Cardiac muscle cell (in vitro differentiated cells and primary cell): ENCODE measurements around the gene IQSEC3. TPM values are rescaled to one million over a fixed set of nuclear protein-coding genes. Genes with fewer than 3 reads are reported as not detected.
"Not testable (repeated sequence)": the region's sequence is repeated elsewhere in the genome, so short reads cannot be mapped to it uniquely, and the experiment has no call there.

ENCODE experiments used
- DNase-seq, 2 donors: peaks; one replicate each; pipeline versions ENCODE4 v3.0.0 to v3.0.0-alpha.2; 2010 to 2017; ENCODE audit warnings: low read depth in 1 of 2, low spot score in 1 of 2
- H3K27ac ChIP-seq: fragments of 200-600 bp; sonication (generic); 2 replicates; pipeline ENCODE4 v1.5.1; 2016
- H3K27me3 ChIP-seq: fragments of 200-600 bp; sonication (generic); 2 replicates; pipeline ENCODE4 v1.6.0; 2016; ENCODE audit warnings: control low read depth
- H3K36me3 ChIP-seq: fragments of 200-600 bp; sonication (generic); 2 replicates; pipeline ENCODE4 v1.5.1; 2016; ENCODE audit warnings: control low read depth
- H3K4me1 ChIP-seq: fragments of 200-600 bp; sonication (generic); 2 replicates; pipeline ENCODE4 v1.8.1; 2017; ENCODE audit warnings: low read depth, mild to moderate bottlenecking, mixed run types
- H3K4me3 ChIP-seq: fragments of 200-600 bp; sonication (generic); 2 replicates; pipeline ENCODE4 v1.5.1; 2016; ENCODE audit warnings: mild to moderate bottlenecking
- H3K9me3 ChIP-seq: fragments of 200-600 bp; sonication (generic); 2 replicates; pipeline ENCODE4 v1.5.1; 2017; ENCODE audit warnings: low read depth, mild to moderate bottlenecking, control low read depth
- CTCF ChIP-seq: IDR thresholded peaks from 2 replicates; pipeline ENCODE4 v1.5.1; 2012; ENCODE audit warnings: low read depth, mild to moderate bottlenecking, low read length
- polyA plus RNA-seq: library from polyadenylated mRNA; unstranded; fragments of >200 nt; fragmentation: Nextera tagmentation; extraction: Ambion mirVana; gene quantifications from 2 replicates; pipeline ENCODE4 v1.2.1, GENCODE V29; 2016
- total RNA-seq: library from RNA; depleted of rRNA; stranded (reverse); fragments of >200 nt; gene quantifications from 2 replicates; pipeline ENCODE4 v1.2.3, GENCODE V29; 2016

The IQSEC3 gene
- total and polyA plus RNA-seq, 2 experiments from 2014 or later = 0.42 to 2.7 TPM

- DNase-seq = no peak
- Histone ChIP-seq H3K27ac (no peak overlapping the region), H3K27me3 (peaks cover 2% of the 10 kb centered on the region), H3K9me3 (no peaks in the 10 kb centered on the region), H3K36me3 (no peaks in the 10 kb centered on the region), H3K4me1 (no peaks in the 10 kb centered on the region), H3K4me3 (no peak overlapping the region)
- no peak for TF ChIP-seq CTCF
Measured at GRCh38 chr12:58832-59231, 7.7 kb upstream of the IQSEC3 start.

GRCh38 chr12:61845-62244 is 4.7 kb upstream of the IQSEC3 start:
- not testable (repeated sequence) for H3K4me1 ChIP-seq

GRCh38 chr12:65491-66063 is 990 bp upstream of the IQSEC3 start:
- not testable (repeated sequence) for H3K27ac ChIP-seq, H3K36me3 ChIP-seq, H3K4me3 ChIP-seq, H3K9me3 ChIP-seq, H3K4me1 ChIP-seq
- peaks cover 19% of the 10 kb centered on the region for H3K27me3 ChIP-seq
- DNase-seq = peak in 1 of 2 donors; percentile 45

More at GRCh38 chr12:61845-62244, 4.7 kb upstream of the IQSEC3 start:
- DNase-seq, H3K4me3 ChIP-seq, H3K27ac ChIP-seq, H3K36me3 ChIP-seq, H3K9me3 ChIP-seq, H3K27me3 ChIP-seq: not testable (repeated sequence)

- H3K4me1 ChIP-seq, H3K36me3 ChIP-seq, H3K27ac ChIP-seq, H3K9me3 ChIP-seq: not testable (repeated sequence)
- DNase-seq = peak; percentile 69 to 79
- peaks cover 31% of the 10 kb centered on the region for H3K27me3 ChIP-seq
- H3K4me3 ChIP-seq = peak overlapping the region; percentile 19
Measured at GRCh38 chr12:66782-67504, 376 bp downstream of the IQSEC3 start.

- not testable (repeated sequence) for H3K9me3 ChIP-seq, H3K27ac ChIP-seq, H3K4me3 ChIP-seq, H3K4me1 ChIP-seq, DNase-seq, H3K36me3 ChIP-seq
- peaks cover 33% of the 10 kb centered on the region for H3K27me3 ChIP-seq
Measured at GRCh38 chr12:69677-70076, 3.1 kb downstream of the IQSEC3 start.

GRCh38 chr12:70541-70940 is 4.0 kb downstream of the IQSEC3 start:
- not testable (repeated sequence) for H3K36me3 ChIP-seq, H3K4me3 ChIP-seq, H3K9me3 ChIP-seq, H3K27ac ChIP-seq, H3K4me1 ChIP-seq, DNase-seq
- H3K27me3 ChIP-seq = peaks cover 37% of the 10 kb centered on the region

- not testable (repeated sequence) for H3K4me1 ChIP-seq, H3K4me3 ChIP-seq, H3K36me3 ChIP-seq, DNase-seq, H3K9me3 ChIP-seq, H3K27ac ChIP-seq
- H3K27me3 ChIP-seq = peaks cover 48% of the 10 kb centered on the region
Measured at GRCh38 chr12:72018-72417, 5.5 kb downstream of the IQSEC3 start.

- H3K36me3 ChIP-seq, H3K4me3 ChIP-seq, H3K4me1 ChIP-seq, H3K27ac ChIP-seq, DNase-seq, H3K9me3 ChIP-seq: not testable (repeated sequence)
- H3K27me3 ChIP-seq = peaks cover 62% of the 10 kb centered on the region
Measured at GRCh38 chr12:74420-75190, 8.0 kb downstream of the IQSEC3 start.

GRCh38 chr12:75541-75940 is 9.0 kb downstream of the IQSEC3 start:
- H3K27me3 ChIP-seq = peaks cover 63% of the 10 kb centered on the region
- H3K4me3 ChIP-seq, H3K4me1 ChIP-seq, H3K36me3 ChIP-seq, DNase-seq, H3K9me3 ChIP-seq, H3K27ac ChIP-seq: not testable (repeated sequence)

- not testable (repeated sequence) for H3K36me3 ChIP-seq, H3K9me3 ChIP-seq, DNase-seq, H3K4me1 ChIP-seq, H3K4me3 ChIP-seq, H3K27ac ChIP-seq
- peaks cover 63% of the 10 kb centered on the region for H3K27me3 ChIP-seq
Measured at GRCh38 chr12:76102-76501, 9.5 kb downstream of the IQSEC3 start.

- H3K4me3 ChIP-seq, H3K4me1 ChIP-seq, DNase-seq, H3K27ac ChIP-seq, H3K36me3 ChIP-seq, H3K9me3 ChIP-seq: not testable (repeated sequence)
- H3K27me3 ChIP-seq = peaks cover 63% of the 10 kb centered on the region
Measured at GRCh38 chr12:76551-76950, 10.0 kb downstream of the IQSEC3 start.

- not testable (repeated sequence) for DNase-seq, H3K9me3 ChIP-seq, H3K4me3 ChIP-seq, H3K36me3 ChIP-seq, H3K27ac ChIP-seq, H3K4me1 ChIP-seq
- peaks cover 65% of the 10 kb centered on the region for H3K27me3 ChIP-seq
Measured at GRCh38 chr12:77101-77719, 10.6 kb downstream of the IQSEC3 start.
